ENCODE results near the gene DCD. TPM values are rescaled to one million over a fixed set of nuclear protein-coding genes. Genes with fewer than 3 reads are reported as not detected.

DCD gene
- total RNA-seq, 1 donor from 2014 or later: not detected

Other genes starting within 250 kb of the DCD start
- gene ITGA5, start 229.1 kb downstream of the DCD start, total RNA-seq: 44.1 TPM
- not detected for gene GTSF1, start 174.8 kb downstream of the DCD start, total RNA-seq
- gene NCKAP1L, start 150.6 kb downstream of the DCD start, total RNA-seq: 7.8 TPM
- 2.8 TPM for gene PDE1B, start 98.8 kb downstream of the DCD start, total RNA-seq
- gene PPP1R1A, start 59.7 kb downstream of the DCD start, total RNA-seq: 298 TPM
- not detected for gene LACRT, start 13.5 kb downstream of the DCD start, total RNA-seq
- gene MUCL1, start 206.2 kb upstream of the DCD start, total RNA-seq: not detected

Data from left ventricle myocardium superior (tissue), 1 donor.